ENCODE data around the gene JMJD1C.

DNA sequence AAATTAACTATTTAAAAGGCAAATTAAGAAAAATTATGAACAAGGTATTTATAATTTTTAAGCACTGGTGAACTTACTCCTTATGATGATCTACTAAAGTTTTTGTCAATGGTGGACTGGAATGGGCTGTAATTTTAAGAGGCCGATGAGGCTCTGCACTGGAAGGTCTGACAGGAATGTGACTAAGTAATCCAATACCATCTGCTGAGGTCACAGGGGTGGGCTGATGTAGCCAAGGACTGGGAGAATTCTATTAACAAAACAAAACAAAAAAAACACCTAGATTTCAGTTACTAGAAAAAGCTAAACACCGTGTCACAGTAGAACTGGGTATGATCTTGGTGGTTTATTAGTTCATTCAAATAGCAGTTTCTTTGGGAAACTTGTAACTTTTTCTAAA lies 256.8 kb downstream of the JMJD1C start:
- TF ChIP-seq, protein P1, sequence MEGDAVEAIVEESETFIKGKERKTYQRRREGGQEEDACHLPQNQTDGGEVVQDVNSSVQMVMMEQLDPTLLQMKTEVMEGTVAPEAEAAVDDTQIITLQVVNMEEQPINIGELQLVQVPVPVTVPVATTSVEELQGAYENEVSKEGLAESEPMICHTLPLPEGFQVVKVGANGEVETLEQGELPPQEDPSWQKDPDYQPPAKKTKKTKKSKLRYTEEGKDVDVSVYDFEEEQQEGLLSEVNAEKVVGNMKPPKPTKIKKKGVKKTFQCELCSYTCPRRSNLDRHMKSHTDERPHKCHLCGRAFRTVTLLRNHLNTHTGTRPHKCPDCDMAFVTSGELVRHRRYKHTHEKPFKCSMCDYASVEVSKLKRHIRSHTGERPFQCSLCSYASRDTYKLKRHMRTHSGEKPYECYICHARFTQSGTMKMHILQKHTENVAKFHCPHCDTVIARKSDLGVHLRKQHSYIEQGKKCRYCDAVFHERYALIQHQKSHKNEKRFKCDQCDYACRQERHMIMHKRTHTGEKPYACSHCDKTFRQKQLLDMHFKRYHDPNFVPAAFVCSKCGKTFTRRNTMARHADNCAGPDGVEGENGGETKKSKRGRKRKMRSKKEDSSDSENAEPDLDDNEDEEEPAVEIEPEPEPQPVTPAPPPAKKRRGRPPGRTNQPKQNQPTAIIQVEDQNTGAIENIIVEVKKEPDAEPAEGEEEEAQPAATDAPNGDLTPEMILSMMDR (IDR thresholded peaks at IDR 0.05; ENCODE audit: extremely low read depth in 1 of 2, insufficient read depth in 1 of 2, low read depth in 1 of 2, low read length in 2 of 2), result no peak
- TF ChIP-seq JUN (IDR thresholded peaks at IDR 0.05; ENCODE audit: borderline replicate concordance, insufficient read depth, insufficient read length, low read depth) (no peak), POLR2A (IDR thresholded peaks at IDR 0.05; ENCODE audit: low read depth, low read length) (no peak), FOS (IDR thresholded peaks at IDR 0.05; ENCODE audit: borderline replicate concordance, insufficient read depth, low read length) (no peak), POLR2AphosphoS5 (IDR thresholded peaks at IDR 0.05; ENCODE audit: insufficient read depth, low read depth, low read length) (no peak)

Data from endothelial cell of umbilical vein (primary cell).